ENCODE measurements around the gene GNB1. TPM values are rescaled to one million over a fixed set of nuclear protein-coding genes. Genes with fewer than 3 reads are reported as not detected.
A peak's percentile ranks its signal among the peaks of the same experiment; 100 is the strongest.

GNB1 gene
- total RNA-seq, 1 donor: 88.7 TPM

DNA sequence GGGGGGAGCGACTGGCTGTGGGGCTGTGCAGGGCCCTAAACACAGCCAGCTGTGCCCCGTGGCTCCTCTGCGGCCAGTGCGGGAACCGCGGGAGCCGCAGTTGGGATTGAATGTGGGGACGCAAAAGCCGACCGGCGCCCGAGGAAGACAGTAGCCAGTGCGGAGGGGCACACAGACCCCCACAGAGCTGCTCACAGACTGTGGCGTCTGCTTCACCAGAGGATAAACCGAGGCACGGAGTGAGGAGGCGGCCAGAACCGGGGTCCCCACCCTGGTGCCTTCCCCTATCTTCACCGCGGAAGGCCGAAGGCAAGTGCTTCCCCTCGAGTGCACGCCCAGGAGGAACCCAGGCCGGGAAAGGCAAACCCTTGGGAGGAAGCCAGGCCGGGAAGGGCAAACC lies 36.9 kb upstream of the GNB1 start:
- H3K36me3 ChIP-seq (ENCODE audit: insufficient read depth, low read length): no peaks in the 10 kb centered on the region
- H3K27me3 ChIP-seq (ENCODE audit: insufficient read depth, low read length): no peaks in the 10 kb centered on the region
- no peaks in the 10 kb centered on the region for H3K79me2 ChIP-seq (ENCODE audit: insufficient read depth, low read length)
- TF ChIP-seq, protein P1, sequence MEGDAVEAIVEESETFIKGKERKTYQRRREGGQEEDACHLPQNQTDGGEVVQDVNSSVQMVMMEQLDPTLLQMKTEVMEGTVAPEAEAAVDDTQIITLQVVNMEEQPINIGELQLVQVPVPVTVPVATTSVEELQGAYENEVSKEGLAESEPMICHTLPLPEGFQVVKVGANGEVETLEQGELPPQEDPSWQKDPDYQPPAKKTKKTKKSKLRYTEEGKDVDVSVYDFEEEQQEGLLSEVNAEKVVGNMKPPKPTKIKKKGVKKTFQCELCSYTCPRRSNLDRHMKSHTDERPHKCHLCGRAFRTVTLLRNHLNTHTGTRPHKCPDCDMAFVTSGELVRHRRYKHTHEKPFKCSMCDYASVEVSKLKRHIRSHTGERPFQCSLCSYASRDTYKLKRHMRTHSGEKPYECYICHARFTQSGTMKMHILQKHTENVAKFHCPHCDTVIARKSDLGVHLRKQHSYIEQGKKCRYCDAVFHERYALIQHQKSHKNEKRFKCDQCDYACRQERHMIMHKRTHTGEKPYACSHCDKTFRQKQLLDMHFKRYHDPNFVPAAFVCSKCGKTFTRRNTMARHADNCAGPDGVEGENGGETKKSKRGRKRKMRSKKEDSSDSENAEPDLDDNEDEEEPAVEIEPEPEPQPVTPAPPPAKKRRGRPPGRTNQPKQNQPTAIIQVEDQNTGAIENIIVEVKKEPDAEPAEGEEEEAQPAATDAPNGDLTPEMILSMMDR (IDR thresholded peaks at IDR 0.05; ENCODE audit: extremely low read depth, low read depth, low read length): no peak
- H3K4me3 ChIP-seq (ENCODE audit: insufficient read depth, low read length): no peak overlapping the region
- no peaks in the 10 kb centered on the region for H3K9me3 ChIP-seq (ENCODE audit: low read depth, low read length)
- H4K20me1 ChIP-seq (ENCODE audit: insufficient read depth, low read length): no peaks in the 10 kb centered on the region
- no peak overlapping the region for H3K27ac ChIP-seq (ENCODE audit: low read depth, low read length)
- no peak for DNase-seq (ENCODE audit: insufficient read length, low spot score, missing footprints)
- no peak overlapping the region for H2AFZ ChIP-seq (ENCODE audit: low read length)
- H3K4me1 ChIP-seq (ENCODE audit: insufficient read depth, low read length): no peaks in the 10 kb centered on the region
- H3K4me2 ChIP-seq (ENCODE audit: insufficient read depth, low read length): no peak overlapping the region

DNA sequence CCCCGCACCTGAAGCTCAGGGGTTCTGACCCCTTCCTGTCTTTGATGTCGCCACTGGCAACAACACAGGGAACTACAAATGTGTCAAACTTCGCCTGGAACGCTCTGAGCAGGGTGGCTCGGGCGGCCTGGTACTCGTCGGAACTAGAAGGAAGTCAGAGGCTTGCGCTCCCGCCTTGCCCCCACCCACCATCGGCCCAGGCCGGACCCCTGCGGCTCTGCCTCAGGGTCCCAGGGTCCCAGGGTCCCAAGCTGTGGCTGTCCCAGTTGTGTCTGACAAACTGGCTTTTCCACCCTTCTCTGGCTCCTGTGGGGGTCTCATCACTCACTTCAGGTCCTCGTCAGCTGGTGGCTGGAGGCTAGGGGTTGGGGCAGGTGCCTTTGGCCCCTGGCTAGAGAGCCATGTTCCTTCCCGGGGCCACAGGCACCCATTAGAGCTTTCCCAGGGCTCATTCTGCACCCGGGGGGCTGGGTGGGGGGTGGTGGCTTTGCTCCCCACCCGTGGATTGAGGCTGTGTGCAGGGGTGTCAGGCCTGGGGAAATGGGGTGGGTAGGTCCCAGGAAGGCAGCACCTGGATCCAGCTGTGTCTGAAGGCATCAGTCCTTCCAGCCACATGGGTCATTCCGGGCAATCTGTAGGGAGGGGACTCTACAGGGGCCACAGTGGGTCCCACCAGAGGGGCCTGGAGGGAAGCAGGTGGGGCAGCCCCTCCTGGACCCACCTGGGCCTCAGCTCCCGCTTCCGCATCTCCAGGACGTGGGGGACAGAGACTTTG lies 36.2 kb upstream of the GNB1 start:
- Histone ChIP-seq H3K4me1 (ENCODE audit: insufficient read depth, low read length) (no peaks in the 10 kb centered on the region), H3K27ac (ENCODE audit: low read depth, low read length) (no peak overlapping the region), H3K4me3 (ENCODE audit: insufficient read depth, low read length) (no peak overlapping the region), H3K36me3 (ENCODE audit: insufficient read depth, low read length) (no peaks in the 10 kb centered on the region), H3K4me2 (ENCODE audit: insufficient read depth, low read length) (no peak overlapping the region), H3K79me2 (ENCODE audit: insufficient read depth, low read length) (no peaks in the 10 kb centered on the region), H3K9me3 (ENCODE audit: low read depth, low read length) (no peaks in the 10 kb centered on the region), H2AFZ (ENCODE audit: low read length) (no peak overlapping the region), H4K20me1 (ENCODE audit: insufficient read depth, low read length) (no peaks in the 10 kb centered on the region), H3K27me3 (ENCODE audit: insufficient read depth, low read length) (no peaks in the 10 kb centered on the region)
- TF ChIP-seq, protein P1 (IDR thresholded peaks at IDR 0.05; ENCODE audit: extremely low read depth, low read depth, low read length): no peak
- DNase-seq (ENCODE audit: insufficient read length, low spot score, missing footprints): no peak

DNA sequence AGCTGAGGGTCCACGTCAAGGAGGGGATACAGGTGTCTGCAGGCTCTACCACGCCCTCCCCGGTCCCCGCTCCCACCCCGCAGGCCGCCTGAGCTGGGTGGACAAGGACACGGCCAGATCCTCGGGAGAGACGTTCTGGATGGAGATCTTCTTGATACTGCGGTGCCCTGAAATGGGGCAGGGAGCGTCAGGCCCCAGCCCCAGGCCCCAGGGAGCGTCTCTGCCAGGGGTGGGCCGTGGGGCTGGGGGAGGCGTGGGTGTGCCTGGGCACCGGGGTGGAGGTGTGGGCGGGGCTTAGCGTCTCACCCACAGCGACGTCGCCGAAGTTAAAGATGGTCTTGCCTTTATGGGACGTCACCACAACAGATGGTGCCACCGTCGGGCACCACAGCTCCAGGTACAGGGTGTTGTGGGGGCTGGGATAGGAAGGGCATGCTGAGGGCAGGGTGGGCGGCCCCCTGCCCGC lies 35.5 kb upstream of the GNB1 start:
- DNase-seq (ENCODE audit: insufficient read length, low spot score, missing footprints): no peak
- H3K36me3 ChIP-seq (ENCODE audit: insufficient read depth, low read length): no peaks in the 10 kb centered on the region
- no peaks in the 10 kb centered on the region for H4K20me1 ChIP-seq (ENCODE audit: insufficient read depth, low read length)
- H3K27ac ChIP-seq (ENCODE audit: low read depth, low read length): no peak overlapping the region
- no peaks in the 10 kb centered on the region for H3K9me3 ChIP-seq (ENCODE audit: low read depth, low read length)
- H3K4me3 ChIP-seq (ENCODE audit: insufficient read depth, low read length): no peak overlapping the region
- no peaks in the 10 kb centered on the region for H3K4me1 ChIP-seq (ENCODE audit: insufficient read depth, low read length)
- no peak overlapping the region for H3K4me2 ChIP-seq (ENCODE audit: insufficient read depth, low read length)
- TF ChIP-seq, protein P1 (IDR thresholded peaks at IDR 0.05; ENCODE audit: extremely low read depth, low read depth, low read length): no peak
- no peak overlapping the region for H2AFZ ChIP-seq (ENCODE audit: low read length)
- H3K27me3 ChIP-seq (ENCODE audit: insufficient read depth, low read length): no peaks in the 10 kb centered on the region
- H3K79me2 ChIP-seq (ENCODE audit: insufficient read depth, low read length): no peaks in the 10 kb centered on the region

DNA sequence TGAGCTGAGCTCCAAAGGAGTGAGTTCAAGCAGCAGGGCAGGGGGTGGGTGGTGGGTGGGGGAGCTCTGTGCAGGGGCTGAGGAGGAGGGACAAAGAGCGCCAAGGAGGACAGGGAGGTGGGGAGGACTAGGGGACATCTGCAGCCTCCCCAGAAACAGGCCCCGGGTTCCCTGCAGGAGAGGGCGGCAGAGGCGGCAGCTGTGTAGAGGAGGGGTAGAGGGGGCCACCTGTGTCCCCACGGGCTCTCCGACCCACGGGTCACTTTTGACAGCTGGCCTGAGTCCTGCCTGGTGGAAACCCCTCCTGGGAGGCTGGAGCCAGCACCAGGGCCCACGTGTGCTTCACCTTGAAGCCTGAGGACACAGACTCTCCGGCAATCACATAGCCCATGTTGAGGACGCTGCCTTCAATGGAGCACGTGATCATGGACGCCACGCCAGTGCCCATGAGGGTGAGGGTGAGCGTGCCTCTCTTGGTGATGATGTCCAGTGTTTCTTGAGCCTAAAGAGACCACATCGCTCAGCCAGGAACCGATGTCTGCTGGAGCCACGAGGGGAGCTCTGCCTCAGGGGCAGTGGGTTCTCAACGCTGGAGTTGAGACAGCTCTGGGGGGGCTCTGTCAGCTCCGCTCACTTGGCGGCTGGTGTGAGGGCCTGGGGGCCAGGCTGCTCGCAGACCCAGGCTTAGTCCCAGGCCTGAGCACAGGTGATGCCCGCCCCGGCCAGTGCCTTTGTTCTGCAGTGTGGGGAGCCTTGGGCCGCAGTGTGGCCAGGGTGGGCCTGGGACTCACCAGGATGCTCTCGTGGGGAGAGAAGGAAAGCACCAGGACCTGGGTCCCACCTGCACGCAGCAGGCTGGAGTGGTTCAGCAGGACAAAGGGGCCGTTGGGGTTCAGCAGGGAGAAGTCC lies 34.8 kb upstream of the GNB1 start:
- Histone ChIP-seq H3K27me3 (ENCODE audit: insufficient read depth, low read length) (no peaks in the 10 kb centered on the region), H3K79me2 (ENCODE audit: insufficient read depth, low read length) (no peaks in the 10 kb centered on the region), H4K20me1 (ENCODE audit: insufficient read depth, low read length) (no peaks in the 10 kb centered on the region), H3K4me3 (ENCODE audit: insufficient read depth, low read length) (no peak overlapping the region), H3K4me1 (ENCODE audit: insufficient read depth, low read length) (no peaks in the 10 kb centered on the region), H2AFZ (ENCODE audit: low read length) (no peak overlapping the region), H3K27ac (ENCODE audit: low read depth, low read length) (no peak overlapping the region), H3K36me3 (ENCODE audit: insufficient read depth, low read length) (no peaks in the 10 kb centered on the region), H3K4me2 (ENCODE audit: insufficient read depth, low read length) (no peak overlapping the region), H3K9me3 (ENCODE audit: low read depth, low read length) (no peaks in the 10 kb centered on the region)
- TF ChIP-seq, protein P1 (IDR thresholded peaks at IDR 0.05; ENCODE audit: extremely low read depth, low read depth, low read length): no peak
- DNase-seq (ENCODE audit: insufficient read length, low spot score, missing footprints): peak; percentile 90
